GM19240 (cell line): Measurements from ENCODE around the gene CCDC92.

Experiments used
- DNase-seq: peaks from one replicate; pipeline ENCODE4 v3.0.0; 2011; ENCODE audit warnings: low spot score; ENCODE audit not compliant: insufficient read length

Gene CCDC92

GRCh38 chr12:123976227-123976826 lies 3.7 kb upstream of the CCDC92 start:
- no peak for DNase-seq

- no peak for DNase-seq
These were observed 1.1 kb upstream of the CCDC92 start for GRCh38 chr12:123973552-123974341.

GRCh38 chr12:123971770-123972456 lies 718 bp downstream of the CCDC92 start:
- no peak for DNase-seq

- DNase-seq = no peak
These were observed 1.2 kb downstream of the CCDC92 start for GRCh38 chr12:123971449-123971769.

- no peak for DNase-seq
These were observed 5.5 kb downstream of the CCDC92 start for GRCh38 chr12:123967121-123967586.

- no peak for DNase-seq
These were observed 6.0 kb downstream of the CCDC92 start for GRCh38 chr12:123966596-123966995.

GRCh38 chr12:123965382-123965781 lies 7.2 kb downstream of the CCDC92 start:
- DNase-seq = no peak

- DNase-seq = no peak
These were observed 8.8 kb downstream of the CCDC92 start for GRCh38 chr12:123963821-123964220.

GRCh38 chr12:123962513-123962912 lies 10.1 kb downstream of the CCDC92 start:
- no peak for DNase-seq

GRCh38 chr12:123961585-123962345 lies 10.9 kb downstream of the CCDC92 start:
- no peak for DNase-seq

- DNase-seq = no peak
These were observed 11.8 kb downstream of the CCDC92 start for GRCh38 chr12:123960856-123961255.

- no peak for DNase-seq
These were observed 12.4 kb downstream of the CCDC92 start for GRCh38 chr12:123960029-123960735.

GRCh38 chr12:123958876-123959275 lies 13.8 kb downstream of the CCDC92 start:
- DNase-seq = no peak

- no peak for DNase-seq
These were observed 14.2 kb downstream of the CCDC92 start for GRCh38 chr12:123958462-123958861.

GRCh38 chr12:123957196-123957595 lies 15.4 kb downstream of the CCDC92 start:
- DNase-seq = no peak

- DNase-seq = no peak
These were observed 16.4 kb downstream of the CCDC92 start for GRCh38 chr12:123956249-123956648.

- DNase-seq = no peak
These were observed 17.8 kb downstream of the CCDC92 start for GRCh38 chr12:123954647-123955350.

GRCh38 chr12:123952037-123952436 lies 20.6 kb downstream of the CCDC92 start:
- DNase-seq = no peak

GRCh38 chr12:123951467-123951866 lies 21.2 kb downstream of the CCDC92 start:
- DNase-seq = no peak
